Left hindlimb (tissue), 1 donor: ENCODE results near the gene GRIN2A.

Experiments used
- DNase-seq: peaks from one replicate; pipeline ENCODE4 v3.0.0-alpha.2; 2018

Gene GRIN2A

DNA sequence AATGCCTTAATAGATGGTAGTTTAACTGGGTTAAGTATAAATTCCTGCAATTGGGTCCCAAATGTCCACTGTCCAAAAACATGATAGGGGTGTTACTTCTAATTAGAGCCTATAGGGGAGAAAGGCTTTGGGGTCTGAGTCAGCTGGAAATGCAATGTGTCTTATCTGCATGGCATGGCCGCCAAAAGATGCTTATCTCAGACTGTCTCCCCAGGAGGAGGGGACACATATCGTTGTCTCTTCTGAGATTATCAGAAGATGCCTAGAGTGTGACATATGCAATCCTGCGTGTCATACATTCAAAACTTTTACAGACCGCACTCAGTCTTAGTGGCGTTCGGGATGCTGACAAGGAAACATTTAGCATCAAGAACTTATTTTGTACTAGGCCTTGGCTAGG is 442.9 kb downstream of the GRIN2A start:
- DNase-seq = no peak

DNA sequence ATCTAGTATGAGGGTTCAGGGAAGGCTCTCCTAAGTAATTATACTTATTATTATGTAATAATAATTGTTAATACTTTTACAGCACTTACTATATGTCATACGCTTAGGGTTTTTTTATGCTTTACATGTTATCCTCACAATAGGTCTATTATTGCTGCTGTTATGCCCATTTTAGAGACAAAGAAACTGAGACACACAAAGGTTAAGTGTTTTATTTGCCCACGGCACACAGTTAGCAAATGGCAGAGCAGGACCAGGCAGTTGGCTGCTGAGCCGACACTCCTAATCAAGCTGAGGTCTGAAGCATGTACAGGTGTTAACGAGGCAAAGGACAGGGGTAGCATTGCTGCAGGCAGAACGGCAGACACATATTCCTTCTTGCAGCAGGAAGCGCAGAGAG is 443.5 kb downstream of the GRIN2A start:
- DNase-seq = no peak

DNA sequence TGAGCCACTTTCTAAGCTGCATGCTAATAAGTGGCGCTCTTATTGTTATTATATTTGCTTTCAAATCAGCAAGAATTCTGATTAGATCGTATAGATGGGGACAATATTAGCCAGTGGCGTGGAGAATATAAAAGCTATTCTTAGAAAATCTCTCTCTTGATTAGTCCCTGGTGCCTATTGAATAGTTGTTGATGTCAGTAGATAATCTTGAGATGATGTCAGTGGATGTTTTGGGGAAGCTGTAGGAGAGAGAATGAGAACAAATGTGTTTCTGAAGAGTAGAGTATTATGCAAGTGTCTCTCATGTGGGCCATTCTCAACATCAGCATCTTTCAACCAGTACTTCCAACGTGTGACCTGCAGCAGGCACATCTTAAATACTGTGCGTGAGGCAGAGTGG is 445.7 kb downstream of the GRIN2A start:
- no peak for DNase-seq

DNA sequence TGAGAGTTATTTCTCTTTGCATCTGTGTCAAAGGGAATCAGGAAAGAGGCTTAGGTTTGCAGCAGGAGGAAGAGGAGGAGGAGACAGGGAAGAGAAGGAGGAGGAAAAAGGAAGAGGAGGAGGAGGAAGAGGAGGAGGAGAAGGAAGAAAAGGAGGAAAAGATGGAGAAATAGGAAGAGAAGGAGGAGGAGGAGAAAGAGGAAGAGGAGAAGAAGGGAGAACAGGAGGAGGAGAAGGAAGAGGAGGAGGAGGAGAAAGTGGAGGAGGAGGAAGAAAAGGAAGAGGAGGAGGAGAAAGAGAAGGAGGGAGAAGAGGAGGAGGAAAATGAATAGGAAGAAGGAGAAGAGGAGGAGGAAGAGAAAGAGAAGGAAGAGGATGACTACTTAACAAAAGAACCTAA is 459.1 kb downstream of the GRIN2A start:
- no peak for DNase-seq

DNA sequence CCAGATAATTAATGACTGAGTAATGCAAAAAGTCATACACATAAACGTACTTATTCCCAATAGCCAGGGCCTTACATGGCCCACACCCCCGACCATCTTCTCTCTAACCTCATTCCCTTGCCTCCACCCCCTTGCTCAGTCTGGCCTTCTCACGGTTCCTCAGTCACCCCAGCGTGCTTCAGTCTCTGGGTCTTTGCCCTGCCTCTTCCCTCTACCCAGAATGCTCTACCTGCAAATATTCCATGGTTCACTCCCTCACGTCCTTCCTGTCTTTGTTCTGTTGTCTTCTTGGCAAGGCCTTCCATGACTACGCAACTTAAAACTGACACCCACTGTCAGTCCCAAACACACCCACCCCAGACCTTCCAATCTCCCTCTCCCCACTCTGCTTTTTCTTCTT is 468.3 kb downstream of the GRIN2A start:
- DNase-seq = no peak

DNA sequence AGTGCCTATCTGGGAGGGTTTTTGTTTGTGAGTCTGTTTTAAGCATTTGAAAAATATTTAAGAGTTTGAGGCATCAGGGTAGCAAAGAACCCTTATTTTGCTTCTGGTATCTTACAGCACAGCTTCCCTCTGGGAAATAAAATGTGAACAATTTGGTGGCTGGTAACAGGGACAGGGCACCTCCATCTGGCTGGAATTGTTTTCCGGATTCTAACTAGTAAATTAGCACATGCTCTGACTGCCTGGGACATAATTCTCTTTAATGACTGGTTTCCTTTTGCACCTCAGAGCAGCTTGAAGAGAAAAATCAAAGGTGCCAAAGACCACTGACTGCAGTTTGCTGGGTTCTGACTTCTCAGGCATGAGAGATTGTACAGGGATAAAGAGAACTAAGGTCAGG is 469.1 kb downstream of the GRIN2A start:
- DNase-seq = no peak

DNA sequence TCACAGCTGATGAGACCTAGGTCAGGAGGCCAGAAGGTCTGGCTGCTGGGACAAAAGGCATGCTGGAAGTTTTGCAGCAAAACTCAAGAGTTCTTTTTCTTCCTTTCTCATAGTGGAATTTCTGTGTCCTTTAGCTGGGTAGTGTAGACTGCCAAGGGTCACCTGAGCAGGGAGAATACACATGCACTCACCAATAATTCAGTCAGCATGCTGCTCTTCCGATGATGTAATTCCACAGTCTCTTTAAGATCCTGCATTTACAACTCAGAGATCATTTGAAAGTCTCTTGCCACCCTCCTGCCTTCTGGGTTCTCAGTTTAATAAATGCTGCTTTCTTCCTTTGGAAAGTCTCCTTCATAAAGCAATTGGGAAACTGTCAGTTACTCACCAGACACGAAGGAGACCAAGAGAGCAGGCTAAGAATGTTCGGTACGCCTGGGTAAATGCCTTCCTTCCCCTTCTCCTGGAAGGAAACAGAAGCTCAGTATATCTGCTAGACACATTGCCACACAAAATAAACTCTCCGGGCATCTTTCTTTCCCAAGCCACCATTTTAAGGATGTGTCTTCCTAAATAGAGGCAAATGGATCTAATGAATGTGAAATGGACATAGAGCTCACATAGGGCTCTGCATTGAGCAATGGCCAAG is 473.1 kb downstream of the GRIN2A start:
- no peak for DNase-seq

DNA sequence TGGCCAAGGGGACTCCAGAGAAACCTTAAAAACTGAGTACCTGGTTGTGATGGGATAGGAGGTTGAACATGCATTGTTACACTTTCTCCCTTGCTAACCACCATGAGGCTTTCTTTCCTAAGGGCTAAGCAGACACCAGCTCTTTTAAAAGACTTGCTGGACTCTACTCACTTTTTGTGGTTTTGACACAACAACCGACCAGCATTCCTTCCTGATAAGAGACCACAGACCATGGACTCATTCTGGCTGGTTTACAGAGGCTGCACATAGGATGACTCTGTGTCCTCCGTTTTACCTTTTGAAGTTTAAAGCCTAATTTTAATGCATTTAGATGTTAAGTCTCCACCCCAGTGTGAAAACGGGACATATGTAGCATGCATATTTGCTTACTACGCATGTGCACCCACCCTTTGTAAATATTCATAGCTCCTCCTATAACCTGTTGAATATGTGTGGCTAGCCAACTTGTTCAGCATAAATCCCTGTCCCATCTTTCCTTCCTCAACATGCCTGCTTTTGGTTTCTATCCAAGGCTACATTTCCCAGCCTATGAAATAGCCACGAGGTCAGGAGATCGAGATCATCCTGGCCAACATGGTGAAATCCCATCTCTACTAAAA is 475.9 kb downstream of the GRIN2A start:
- DNase-seq = no peak

DNA sequence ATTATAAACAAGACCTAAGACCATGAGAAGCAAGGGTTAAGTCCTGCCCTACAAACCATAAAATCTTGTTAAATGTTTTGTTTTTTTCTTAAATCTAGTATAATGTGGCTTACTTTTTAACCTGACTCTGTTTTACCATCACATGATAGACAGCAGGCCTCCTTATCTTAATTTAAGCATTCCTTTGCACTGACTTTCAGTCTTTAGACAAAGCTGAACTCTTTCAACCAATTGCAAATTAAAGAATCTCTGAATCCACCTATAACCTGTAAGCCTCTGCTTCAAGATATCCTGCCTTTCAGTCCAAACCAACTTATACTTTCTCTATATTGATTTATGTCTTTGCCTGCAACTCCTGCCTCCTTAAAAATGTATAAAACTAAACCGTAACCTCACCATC is 478.5 kb downstream of the GRIN2A start:
- no peak for DNase-seq
